Muscle of leg (tissue), 16 donors: ENCODE data around the gene KCNQ2. TPM values are rescaled to one million over a fixed set of nuclear protein-coding genes. Genes with fewer than 3 reads are reported as not detected.

ENCODE experiments used
- DNase-seq: peaks from one replicate; pipeline ENCODE4 v3.0.0; 2013
- H3K27ac ChIP-seq: one replicate; pipeline ENCODE4 v1.5.1; 2013; ENCODE audit warnings: mild to moderate bottlenecking, low read length, control low read depth
- H3K27me3 ChIP-seq: one replicate; pipeline ENCODE4 v1.6.1; 2013; ENCODE audit warnings: low read length; ENCODE audit not compliant: control insufficient read depth, insufficient read depth
- H3K36me3 ChIP-seq: one replicate; pipeline ENCODE4 v1.6.1; 2013; ENCODE audit warnings: low read length; ENCODE audit not compliant: control insufficient read depth, insufficient read depth
- H3K4me1 ChIP-seq: one replicate; pipeline ENCODE4 v1.6.1; 2013; ENCODE audit warnings: low read length; ENCODE audit not compliant: control insufficient read depth, insufficient read depth
- H3K4me3 ChIP-seq: one replicate; pipeline ENCODE4 v1.5.1; 2013; ENCODE audit warnings: low read length, control low read depth
- H3K9me3 ChIP-seq: replicated peaks from 2 replicates; pipeline ENCODE4 v1.6.1; 2013; ENCODE audit warnings: low read depth, low read length; ENCODE audit not compliant: control insufficient read depth
- WGBS: methylation state at CpG from one replicate; pipeline ENCODE4 v1.1.5; 2013; ENCODE audit warnings: missing lambda C conversion rate; ENCODE audit not compliant: insufficient coverage; 5-methylcytosine and 5-hydroxymethylcytosine counted together
- long read RNA-seq, 11 donors: transcript quantifications; one replicate each; lab custom pipeline, GENCODE V29; 2026
- polyA plus RNA-seq, 8 donors: library from polyadenylated mRNA; unstranded; fragments of 120-200 nt; gene quantifications; one replicate each; pipeline versions ENCODE4 v1.2.1 to v1.2.3, GENCODE V29; 2013; ENCODE audit warnings: inconsistent platforms in 1 of 8, low replicate concordance in 1 of 8; ENCODE audit not compliant: insufficient read length in 8 of 8, insufficient read depth in 1 of 8
- total RNA-seq: library from RNA; stranded (reverse); fragments of 120-200 nt; gene quantifications from one replicate; pipeline ENCODE4 v1.2.4, GENCODE V29; 2013

The KCNQ2 gene
- total RNA-seq (2.9 TPM), polyA plus RNA-seq (10 to 100 TPM in 2 of 8 donors, 1 to 10 TPM in 6; 2.9 to 11.5 (median 7.1) TPM)
- long read RNA-seq, donor 1, partial matches to known transcripts = 0 of 1 reads
- long read RNA-seq, donor 1, other reads (novel, unspliced or antisense) = 0 of 1 reads
- long read RNA-seq, donor 2 = 0 reads
- long read RNA-seq, donor 3, partial matches to known transcripts = 0 of 2 reads
- long read RNA-seq, donor 3, other reads (novel, unspliced or antisense) = 0 of 2 reads
- long read RNA-seq, donor 4, partial matches to known transcripts = 0 of 2 reads
- long read RNA-seq, donor 4, other reads (novel, unspliced or antisense) = 0 of 2 reads
- long read RNA-seq, donor 5, transcript KCNQ2-201 (8 exons, 1,426 nt) = major isoform, 7 of 1,292 reads
- long read RNA-seq, donor 5, partial matches to known transcripts = 1,232 of 1,292 reads
- long read RNA-seq, donor 5, other reads (novel, unspliced or antisense) = 53 of 1,292 reads
- long read RNA-seq, donor 6, partial matches to known transcripts = 271 of 826 reads
- long read RNA-seq, donor 6, other reads (novel, unspliced or antisense) = 552 of 826 reads
- long read RNA-seq, donor 7, partial matches to known transcripts = 0 of 4 reads
- long read RNA-seq, donor 7, other reads (novel, unspliced or antisense) = 0 of 4 reads
- long read RNA-seq, donor 8, partial matches to known transcripts = 0 of 2 reads
- long read RNA-seq, donor 8, other reads (novel, unspliced or antisense) = 0 of 2 reads
- long read RNA-seq, donor 9, partial matches to known transcripts = 0 of 2 reads
- long read RNA-seq, donor 9, other reads (novel, unspliced or antisense) = 0 of 2 reads
- long read RNA-seq, donor 10, transcript KCNQ2-201 (8 exons, 1,426 nt) = major isoform, 5 of 1,085 reads
- long read RNA-seq, donor 10, partial matches to known transcripts = 1,037 of 1,085 reads
- long read RNA-seq, donor 10, other reads (novel, unspliced or antisense) = 42 of 1,085 reads
- long read RNA-seq, donor 11, partial matches to known transcripts = 0 of 2 reads
- long read RNA-seq, donor 11, other reads (novel, unspliced or antisense) = 0 of 2 reads

GRCh38 chr20:63471981-63472831 lies at the start of gene KCNQ2:
KCNQ2 (minus strand) TSS chr20:63472655; CDS start chr20:63472463, 192 bp downstream.
- H3K27ac ChIP-seq = no peak within 1 kb of the TSS
- under 1% methylated on average over 81 of the region's 111 CpGs for WGBS
- H3K36me3 ChIP-seq = no peaks in the 10 kb centered on the region
- H3K4me3 ChIP-seq = peak within 1 kb of the TSS; percentile 3
- no peak for DNase-seq
- peaks cover 8% of the 10 kb centered on the region for H3K4me1 ChIP-seq
- H3K9me3 ChIP-seq = no peaks in the 10 kb centered on the region
- peaks cover 79% of the 10 kb centered on the region for H3K27me3 ChIP-seq

DNA sequence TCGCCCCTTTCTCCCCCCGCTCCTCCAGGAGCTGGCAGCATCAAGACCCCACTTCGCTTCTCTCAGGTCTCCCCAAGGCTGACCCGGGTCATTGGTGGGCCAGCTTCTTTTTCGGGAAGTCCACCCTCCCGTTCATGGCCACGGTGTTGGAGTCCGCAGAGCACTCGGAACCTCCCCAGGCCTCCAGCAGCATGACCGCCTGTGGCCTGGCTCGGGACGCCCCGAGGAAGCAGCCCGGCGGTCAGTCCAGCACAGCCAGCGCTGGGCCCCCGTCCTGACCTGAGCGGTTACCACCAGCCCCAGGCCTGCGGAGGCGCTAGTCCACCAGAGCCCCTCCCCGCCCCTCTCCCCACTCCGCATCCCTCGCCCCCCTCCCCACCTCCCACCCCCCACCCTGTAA lies 49.1 kb upstream of the KCNQ2 start:
- Histone ChIP-seq H3K9me3 (no peaks in the 10 kb centered on the region), H3K4me3 (peak overlapping the region; percentile 65), H3K4me1 (peaks cover 38% of the 10 kb centered on the region), H3K27me3 (no peaks in the 10 kb centered on the region), H3K27ac (peak overlapping the region; percentile 57), H3K36me3 (peaks cover 31% of the 10 kb centered on the region)
- DNase-seq = no peak
- 12% methylated on average over 16 of the region's 23 CpGs for WGBS

GRCh38 chr20:63520934-63521601 lies 48.6 kb upstream of the KCNQ2 start:
- peak overlapping the region; percentile 57 for H3K27ac ChIP-seq
- peak; percentile 87 for DNase-seq
- WGBS = under 1% methylated on average over 66 of the region's 68 CpGs
- no peaks in the 10 kb centered on the region for H3K27me3 ChIP-seq
- peaks cover 38% of the 10 kb centered on the region for H3K4me1 ChIP-seq
- peak overlapping the region; percentile 65 for H3K4me3 ChIP-seq
- H3K9me3 ChIP-seq = no peaks in the 10 kb centered on the region
- peaks cover 31% of the 10 kb centered on the region for H3K36me3 ChIP-seq

DNA sequence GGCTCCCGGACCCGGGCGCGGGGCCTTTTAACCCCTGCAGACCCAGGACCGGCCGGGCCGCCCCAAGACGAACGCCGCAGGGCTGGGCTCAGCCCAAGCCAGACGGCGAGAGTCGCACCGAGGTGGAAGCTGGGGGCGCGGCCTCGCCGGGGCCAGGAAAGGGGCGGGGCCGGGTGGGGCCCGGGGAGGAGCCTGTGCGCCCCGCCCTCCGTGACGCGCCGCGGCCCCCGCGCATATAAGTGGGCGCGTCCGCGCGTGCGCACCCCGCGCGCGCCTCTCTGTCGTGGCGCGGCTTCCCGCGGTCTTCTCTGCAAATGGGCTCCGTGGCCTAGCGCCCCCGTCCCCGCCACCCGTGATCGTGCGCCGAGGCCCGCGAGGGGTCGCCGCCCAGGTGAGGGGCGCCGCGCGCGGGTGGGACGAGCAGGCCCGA lies 48.1 kb upstream of the KCNQ2 start, which contains the start of gene PPDPF:
Gene PPDPF, plus strand, starts transcription at position 262 of the 430 bp plus-strand sequence. CDS start 544 bp downstream, outside the sequence.
- 0% methylated on average over 64 of the region's 64 CpGs for WGBS
- H3K4me1 ChIP-seq = peaks cover 38% of the 10 kb centered on the region

DNA sequence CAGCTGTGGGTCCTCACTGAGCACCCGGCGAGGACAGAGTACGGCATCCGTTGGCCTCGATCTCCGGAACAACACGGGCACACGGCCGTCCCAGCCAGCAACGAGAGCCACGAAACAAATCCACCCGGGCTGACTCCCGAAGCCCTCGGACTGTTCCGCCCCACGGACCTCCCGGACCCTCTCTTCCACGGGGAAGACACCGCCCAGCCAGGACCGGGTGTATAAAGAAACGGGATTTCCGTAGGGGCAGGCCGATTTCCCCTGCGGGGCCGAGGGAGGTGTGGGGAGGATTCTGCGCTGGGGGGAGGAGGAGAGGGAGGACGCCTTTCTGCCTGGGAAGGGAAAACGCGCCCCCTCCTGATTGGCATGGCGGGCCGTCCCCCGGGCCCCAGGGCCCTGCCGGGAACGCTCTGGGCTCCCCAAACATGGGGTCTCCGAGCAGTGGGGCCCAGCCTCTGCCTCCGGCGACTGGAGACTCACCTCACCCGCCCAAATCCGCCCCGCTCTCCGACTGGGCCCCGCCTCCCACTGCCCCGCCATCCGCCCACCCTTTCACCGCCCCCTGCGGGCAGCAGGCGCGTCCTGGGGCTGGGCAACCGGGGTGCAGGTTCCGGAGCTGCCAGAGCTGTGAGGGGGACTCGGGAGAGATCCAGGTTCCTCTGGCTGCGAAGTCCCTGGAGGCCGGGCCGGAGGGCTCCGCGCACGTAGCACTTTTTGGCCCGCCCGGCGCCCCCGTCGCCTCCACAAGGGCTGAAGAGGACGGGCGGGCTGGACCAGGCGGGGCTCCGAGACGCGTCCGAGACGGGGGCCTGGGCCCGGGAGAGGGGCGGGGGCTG lies 47.4 kb upstream of the KCNQ2 start:
- Histone ChIP-seq H3K4me1 (peaks cover 38% of the 10 kb centered on the region), H3K4me3 (peak overlapping the region; percentile 65), H3K36me3 (peaks cover 31% of the 10 kb centered on the region), H3K9me3 (no peaks in the 10 kb centered on the region), H3K27ac (peak overlapping the region; percentile 85), H3K27me3 (no peaks in the 10 kb centered on the region)
- 2% methylated on average over 52 of the region's 72 CpGs for WGBS
- no peak for DNase-seq

More for the DNA sequence above, 48.1 kb upstream of the KCNQ2 start, which contains the start of gene PPDPF:
- Histone ChIP-seq H3K27me3 (no peaks in the 10 kb centered on the region), H3K36me3 (peaks cover 31% of the 10 kb centered on the region), H3K27ac (peak within 1 kb of the TSS; percentile 85), H3K9me3 (no peaks in the 10 kb centered on the region), H3K4me3 (peak within 1 kb of the TSS; percentile 65)
- peak; percentile 93 for DNase-seq

GRCh38 chr20:63518946-63519667 lies 46.7 kb upstream of the KCNQ2 start:
- H3K27me3 ChIP-seq = no peaks in the 10 kb centered on the region
- H3K4me1 ChIP-seq = peaks cover 38% of the 10 kb centered on the region
- no peaks in the 10 kb centered on the region for H3K9me3 ChIP-seq
- DNase-seq = no peak
- H3K4me3 ChIP-seq = peak overlapping the region; percentile 65
- peak overlapping the region; percentile 20 for H3K27ac ChIP-seq
- peaks cover 31% of the 10 kb centered on the region for H3K36me3 ChIP-seq
- 55% methylated on average over 32 of the region's 32 CpGs for WGBS

GRCh38 chr20:63518351-63518861 lies 46.0 kb upstream of the KCNQ2 start:
- DNase-seq = no peak
- Histone ChIP-seq H3K27me3 (no peaks in the 10 kb centered on the region), H3K4me3 (no peak overlapping the region), H3K27ac (no peak overlapping the region), H3K9me3 (no peaks in the 10 kb centered on the region), H3K4me1 (peaks cover 38% of the 10 kb centered on the region), H3K36me3 (peaks cover 26% of the 10 kb centered on the region)
- 58% methylated on average over 17 of the region's 20 CpGs for WGBS
